Measurements from ENCODE around the gene BOC. TPM values are rescaled to one million over a fixed set of nuclear protein-coding genes. Genes with fewer than 3 reads are reported as not detected.

BOC gene
- total and polyA plus RNA-seq, 2 donors from 2014 or later: 6.1 to 22.2 TPM

DNA sequence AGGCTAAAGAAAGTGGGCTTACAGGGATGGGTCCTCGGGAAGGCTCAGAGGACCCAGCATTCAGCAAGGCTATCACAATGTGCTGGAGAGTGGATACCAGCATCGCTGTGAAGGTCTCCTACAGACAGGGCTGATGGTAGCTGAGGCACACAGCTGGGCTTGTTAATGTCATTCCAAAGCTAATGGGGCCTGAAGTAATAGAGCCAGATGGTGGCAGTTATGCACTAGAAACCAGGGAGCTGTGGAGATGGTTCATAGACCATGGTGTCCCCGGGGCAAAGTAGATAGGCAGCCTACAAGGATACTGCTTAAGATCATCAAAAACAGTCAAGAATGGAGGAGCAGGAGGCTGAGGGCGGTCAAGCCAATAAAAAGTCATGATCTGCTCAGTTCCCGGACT, 24.8 kb upstream of the BOC start:
- TF ChIP-seq CTCF (IDR thresholded peaks at IDR 0.05; ENCODE audit: borderline replicate concordance, extremely low read depth, insufficient read depth): no peak
- Histone ChIP-seq H3K4me1 (ENCODE audit: control insufficient read depth in 2 of 3, insufficient read depth in 2 of 3, low read depth in 1 of 3, low read length in 3 of 3) (no peaks in the 10 kb centered on the region), H3K9me3 (ENCODE audit: control insufficient read depth in 2 of 3, insufficient read depth in 1 of 3, low read length in 3 of 3) (peaks cover 0 to 4% (median 0%) of the 10 kb centered on the region in 3 donors), H3K9ac (ENCODE audit: low read length in 3 of 3) (no peak overlapping the region), H3K27ac (ENCODE audit: low read depth in 2 of 2, low read length in 2 of 2) (no peak overlapping the region), H3K36me3 (ENCODE audit: control insufficient read depth in 2 of 3, insufficient read depth in 3 of 3, low read length in 3 of 3) (no peaks in the 10 kb centered on the region), H3K4me3 (ENCODE audit: low read length in 3 of 3) (no peak overlapping the region), H3K27me3 (ENCODE audit: control insufficient read depth, insufficient read depth, low read length) (no peaks in the 10 kb centered on the region)
- DNase-seq (peak in 2 of 5 donors; percentile 61 to 67), FAIRE-seq (no peak)
- intact Hi-C loops (cut with DNase I): no loop called here

DNA sequence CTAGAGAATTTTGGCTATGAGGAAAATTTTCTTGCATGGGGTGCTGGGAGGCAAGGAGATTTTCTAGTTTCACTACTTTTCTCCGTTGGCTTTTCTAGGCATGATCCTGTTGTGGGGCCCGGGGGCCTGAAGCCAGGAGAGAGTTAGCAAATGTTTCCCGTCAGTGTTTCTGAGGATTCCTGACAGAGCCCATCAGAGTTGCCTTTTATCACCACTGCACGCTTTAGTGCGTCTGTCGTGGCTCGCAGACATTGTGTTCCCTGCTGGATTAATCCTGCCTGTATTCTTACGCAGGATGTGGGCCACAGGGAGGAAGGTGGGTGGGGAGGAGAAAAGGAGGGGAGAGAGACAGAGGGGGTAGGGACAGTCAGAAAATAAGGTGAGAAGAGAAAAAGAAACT, 18.1 kb upstream of the BOC start:
- no peak overlapping the region for H3K9ac ChIP-seq (ENCODE audit: low read length in 3 of 3)

DNA sequence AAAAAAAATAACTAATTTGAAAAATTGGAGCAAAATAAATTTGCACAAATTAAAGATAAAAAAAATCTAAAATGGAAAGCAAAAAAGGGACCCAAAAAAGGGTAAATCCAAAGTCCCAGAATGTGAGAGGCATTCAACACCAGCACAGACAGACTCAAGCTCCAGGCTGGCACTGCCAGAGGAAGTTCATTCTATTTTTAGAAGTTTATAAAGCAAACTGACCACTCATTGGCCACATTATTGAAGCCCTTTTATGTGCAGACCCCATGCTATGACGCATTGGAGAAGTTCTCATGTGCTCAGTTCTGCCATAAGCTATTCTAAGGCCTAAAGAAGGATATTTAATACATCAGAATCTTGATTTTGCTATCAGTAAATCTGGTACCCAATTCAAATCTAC, 17.6 kb upstream of the BOC start:
- no peak for FAIRE-seq
- DNase-seq: no peak
- Histone ChIP-seq H3K4me3 (ENCODE audit: low read length in 3 of 3) (no peak overlapping the region), H3K36me3 (ENCODE audit: control insufficient read depth in 2 of 3, insufficient read depth in 3 of 3, low read length in 3 of 3) (no peaks in the 10 kb centered on the region), H3K4me1 (ENCODE audit: control insufficient read depth in 2 of 3, insufficient read depth in 2 of 3, low read depth in 1 of 3, low read length in 3 of 3) (peaks cover 0 to 6% (median 0%) of the 10 kb centered on the region in 3 donors), H3K27me3 (ENCODE audit: control insufficient read depth, insufficient read depth, low read length) (no peaks in the 10 kb centered on the region), H3K27ac (ENCODE audit: low read depth in 2 of 2, low read length in 2 of 2) (no peak overlapping the region), H3K9ac (ENCODE audit: low read length in 3 of 3) (no peak overlapping the region), H3K9me3 (ENCODE audit: control insufficient read depth in 2 of 3, insufficient read depth in 1 of 3, low read length in 3 of 3) (no peaks in the 10 kb centered on the region)
- TF ChIP-seq CTCF (IDR thresholded peaks at IDR 0.05; ENCODE audit: borderline replicate concordance, extremely low read depth, insufficient read depth): no peak
- intact Hi-C loops (cut with DNase I): no loop called here

More for the DNA sequence above, 18.1 kb upstream of the BOC start:
- Histone ChIP-seq H3K9me3 (ENCODE audit: control insufficient read depth in 2 of 3, insufficient read depth in 1 of 3, low read length in 3 of 3) (peaks cover 0 to 4% (median 0%) of the 10 kb centered on the region in 3 donors), H3K4me3 (ENCODE audit: low read length in 3 of 3) (no peak overlapping the region), H3K4me1 (ENCODE audit: control insufficient read depth in 2 of 3, insufficient read depth in 2 of 3, low read depth in 1 of 3, low read length in 3 of 3) (peaks cover 0 to 6% (median 0%) of the 10 kb centered on the region in 3 donors), H3K36me3 (ENCODE audit: control insufficient read depth in 2 of 3, insufficient read depth in 3 of 3, low read length in 3 of 3) (no peaks in the 10 kb centered on the region), H3K27me3 (ENCODE audit: control insufficient read depth, insufficient read depth, low read length) (no peaks in the 10 kb centered on the region), H3K27ac (ENCODE audit: low read depth in 2 of 2, low read length in 2 of 2) (no peak overlapping the region)
- FAIRE-seq: no peak
- TF ChIP-seq CTCF (IDR thresholded peaks at IDR 0.05; ENCODE audit: borderline replicate concordance, extremely low read depth, insufficient read depth): no peak
- DNase-seq: peak in 3 of 5 donors; percentile 55 to 78 (median 71)
- intact Hi-C loops (cut with DNase I): no loop called here

DNA sequence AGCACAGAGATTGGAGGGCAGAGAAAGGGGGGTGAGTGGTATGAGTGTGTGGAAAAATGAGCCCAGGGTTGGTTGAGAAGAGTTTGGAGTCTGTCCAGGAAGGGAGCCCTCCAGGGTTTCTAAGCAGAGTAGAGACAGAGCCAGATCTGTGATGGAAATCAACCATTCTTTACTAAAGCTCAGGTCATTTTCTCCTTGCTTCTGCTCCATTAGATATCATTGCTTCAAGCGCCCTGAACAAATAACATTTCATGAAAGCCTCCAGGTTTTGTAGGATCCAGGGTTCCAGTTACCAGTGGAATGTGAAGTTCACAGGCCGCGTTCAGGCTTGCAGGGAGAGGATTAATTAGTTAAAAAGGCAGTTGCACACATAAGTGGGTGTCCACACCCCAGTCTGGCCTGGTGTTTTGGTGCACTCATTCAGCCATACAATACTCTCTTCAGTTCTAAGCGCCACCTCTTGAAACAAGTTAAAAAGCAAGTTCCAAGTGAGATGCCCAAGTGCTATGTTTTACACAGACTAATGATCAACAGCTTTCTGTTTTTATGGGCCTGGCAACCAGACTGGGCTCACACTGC, 16.4 kb upstream of the BOC start:
- no peaks in the 10 kb centered on the region for H3K9me3 ChIP-seq (ENCODE audit: control insufficient read depth in 2 of 3, insufficient read depth in 1 of 3, low read length in 3 of 3)
- DNase-seq (peak in 3 of 5 donors; percentile 35 to 55 (median 51)), FAIRE-seq (no peak)

More for the DNA sequence above, 16.4 kb upstream of the BOC start:
- no peak overlapping the region for H3K4me3 ChIP-seq (ENCODE audit: low read length in 3 of 3)
- H3K36me3 ChIP-seq (ENCODE audit: control insufficient read depth in 2 of 3, insufficient read depth in 3 of 3, low read length in 3 of 3): no peaks in the 10 kb centered on the region
- no peak for TF ChIP-seq CTCF (IDR thresholded peaks at IDR 0.05; ENCODE audit: borderline replicate concordance, extremely low read depth, insufficient read depth)
- H3K27ac ChIP-seq (ENCODE audit: low read depth in 2 of 2, low read length in 2 of 2): no peak overlapping the region
- no peaks in the 10 kb centered on the region for H3K27me3 ChIP-seq (ENCODE audit: control insufficient read depth, insufficient read depth, low read length)
- no peak overlapping the region for H3K9ac ChIP-seq (ENCODE audit: low read length in 3 of 3)
- intact Hi-C loops (cut with DNase I): no loop called here
- peaks cover 0 to 6% (median 0%) of the 10 kb centered on the region in 3 donors for H3K4me1 ChIP-seq (ENCODE audit: control insufficient read depth in 2 of 3, insufficient read depth in 2 of 3, low read depth in 1 of 3, low read length in 3 of 3)

Data from kidney (tissue), 14 donors.